Fibroblast of lung (primary cell): ENCODE results near the gene PDE10A. TPM values are rescaled to one million over a fixed set of nuclear protein-coding genes. Genes with fewer than 3 reads are reported as not detected.

ENCODE experiments used
- DNase-seq, 2 donors: peaks; one replicate each; pipeline versions ENCODE4 v3.0.0 to v3.0.0-alpha.2; 2010; ENCODE audit warnings: low read depth in 2 of 2
- H2AFZ ChIP-seq: 2 replicates; pipeline ENCODE4 v1.5.1; 2012; ENCODE audit warnings: low read length, control low read depth, inconsistent platforms
- H3K27ac ChIP-seq: 2 replicates; pipeline ENCODE4 v1.5.1; 2011; ENCODE audit warnings: low read length, control low read depth; ENCODE audit not compliant: insufficient read depth
- H3K27me3 ChIP-seq: 2 replicates; pipeline ENCODE4 v1.5.1; 2011; ENCODE audit warnings: mild to moderate bottlenecking, low read length; ENCODE audit not compliant: control insufficient read depth, insufficient read depth
- H3K36me3 ChIP-seq: 2 replicates; pipeline ENCODE4 v1.5.1; 2011; ENCODE audit warnings: low read length; ENCODE audit not compliant: control insufficient read depth, insufficient read depth
- H3K4me1 ChIP-seq: 2 replicates; pipeline ENCODE4 v1.5.1; 2011; ENCODE audit warnings: low read length; ENCODE audit not compliant: control insufficient read depth, insufficient read depth; ENCODE audit errors: extremely low read depth
- H3K4me2 ChIP-seq: 2 replicates; pipeline ENCODE4 v1.5.1; 2011; ENCODE audit warnings: low read length, control low read depth; ENCODE audit not compliant: insufficient read depth; ENCODE audit errors: extremely low read depth
- H3K4me3 ChIP-seq, 4 experiments: fragments of 200-600 bp in 1 of 4; sonication (generic) in 1 of 4; replicated peaks in 1 of 4; 2 replicates each; pipeline ENCODE4 v1.5.1; 2011 to 2016; ENCODE audit warnings: low read length in 4 of 4, low read depth in 3 of 4, mild to moderate bottlenecking in 3 of 4, control low read depth in 2 of 4, inconsistent platforms in 1 of 4, mixed read lengths in 1 of 4; ENCODE audit not compliant: insufficient read depth in 1 of 4; ENCODE audit errors: control extremely low read depth in 1 of 4
- H3K79me2 ChIP-seq: 2 replicates; pipeline ENCODE4 v1.5.1; 2012; ENCODE audit warnings: mild to moderate bottlenecking, low read length, inconsistent platforms; ENCODE audit not compliant: control insufficient read depth, insufficient read depth
- H3K9ac ChIP-seq: 2 replicates; pipeline ENCODE4 v1.5.1; 2011; ENCODE audit warnings: mild to moderate bottlenecking, low read length, control low read depth; ENCODE audit not compliant: insufficient read depth
- H3K9me3 ChIP-seq: 2 replicates; pipeline ENCODE4 v1.5.1; 2012; ENCODE audit warnings: low read depth, low read length; ENCODE audit not compliant: control insufficient read depth, insufficient read depth
- H4K20me1 ChIP-seq: 2 replicates; pipeline ENCODE4 v1.5.1; 2011; ENCODE audit warnings: low read length; ENCODE audit not compliant: control insufficient read depth, insufficient read depth; ENCODE audit errors: extremely low read depth
- EZH2 ChIP-seq: IDR thresholded peaks from 2 replicates; pipeline ENCODE4 v1.5.1; 2012; ENCODE audit warnings: low read length, control low read depth, mild to moderate bottlenecking; ENCODE audit errors: missing control alignments
- polyA plus RNA-seq, 2 donors: library from polyadenylated mRNA; depleted of rRNA in 1 of 2; stranded (reverse) in 1 of 2; unstranded in 1 of 2; fragments of >200 nt; gene quantifications; 2 replicates each; pipeline ENCODE4 v1.2.1, GENCODE V29; 2011 to 2012; ENCODE audit warnings: missing spikeins in 1 of 2
- total RNA-seq: library from RNA; depleted of rRNA; stranded (reverse); fragments of >200 nt; gene quantifications from 2 replicates; pipeline ENCODE4 v1.2.1, GENCODE V29; 2014
- TF ChIP-seq, protein P1 (sequence below), 2 donors: IDR thresholded peaks in 1 of 2; conservative IDR thresholded peaks in 1 of 2; 1 replicate in 1 of 2; 2 replicates in 1 of 2; pipeline ENCODE4 v1.5.1; 2011 to 2012; ENCODE audit warnings: low read length in 2 of 2, control low read depth in 1 of 2, inconsistent platforms in 1 of 2, low read depth in 1 of 2, mild to moderate bottlenecking in 1 of 2

Gene PDE10A
- total and polyA plus RNA-seq, 2 donors (not counting 1 experiment from before 2014, with no cell fraction given): under 0.01 to 0.19 TPM

DNA sequence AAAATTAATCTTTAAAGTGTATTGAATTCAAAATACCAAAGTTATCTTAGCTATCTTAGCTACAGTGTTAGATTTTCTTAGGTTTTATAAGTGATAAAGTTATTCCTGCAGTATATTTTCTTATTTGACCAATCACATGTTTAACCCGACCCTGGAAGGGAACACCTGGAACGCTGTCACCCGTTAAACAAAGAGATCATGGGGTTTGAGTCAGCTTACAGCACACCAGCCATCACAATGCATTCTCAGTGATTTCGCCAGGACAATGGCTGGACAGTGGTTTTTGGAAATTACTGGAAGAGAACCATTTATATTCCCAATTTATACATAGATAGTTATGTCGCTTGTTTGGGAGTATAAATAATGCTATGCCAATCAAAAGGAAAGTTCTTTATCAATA is 364.2 kb downstream of the PDE10A start:
- Histone ChIP-seq H3K4me1 (no peaks in the 10 kb centered on the region), H3K79me2 (no peaks in the 10 kb centered on the region), H3K4me2 (no peak overlapping the region), H2AFZ (no peak overlapping the region), H3K27me3 (no peaks in the 10 kb centered on the region), H4K20me1 (no peaks in the 10 kb centered on the region), H3K4me3 (no peak overlapping the region), H3K9me3 (no peaks in the 10 kb centered on the region), H3K27ac (no peak overlapping the region), H3K36me3 (no peaks in the 10 kb centered on the region), H3K9ac (no peak overlapping the region)
- TF ChIP-seq EZH2: no peak
- TF ChIP-seq, protein P1, sequence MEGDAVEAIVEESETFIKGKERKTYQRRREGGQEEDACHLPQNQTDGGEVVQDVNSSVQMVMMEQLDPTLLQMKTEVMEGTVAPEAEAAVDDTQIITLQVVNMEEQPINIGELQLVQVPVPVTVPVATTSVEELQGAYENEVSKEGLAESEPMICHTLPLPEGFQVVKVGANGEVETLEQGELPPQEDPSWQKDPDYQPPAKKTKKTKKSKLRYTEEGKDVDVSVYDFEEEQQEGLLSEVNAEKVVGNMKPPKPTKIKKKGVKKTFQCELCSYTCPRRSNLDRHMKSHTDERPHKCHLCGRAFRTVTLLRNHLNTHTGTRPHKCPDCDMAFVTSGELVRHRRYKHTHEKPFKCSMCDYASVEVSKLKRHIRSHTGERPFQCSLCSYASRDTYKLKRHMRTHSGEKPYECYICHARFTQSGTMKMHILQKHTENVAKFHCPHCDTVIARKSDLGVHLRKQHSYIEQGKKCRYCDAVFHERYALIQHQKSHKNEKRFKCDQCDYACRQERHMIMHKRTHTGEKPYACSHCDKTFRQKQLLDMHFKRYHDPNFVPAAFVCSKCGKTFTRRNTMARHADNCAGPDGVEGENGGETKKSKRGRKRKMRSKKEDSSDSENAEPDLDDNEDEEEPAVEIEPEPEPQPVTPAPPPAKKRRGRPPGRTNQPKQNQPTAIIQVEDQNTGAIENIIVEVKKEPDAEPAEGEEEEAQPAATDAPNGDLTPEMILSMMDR (conservative IDR thresholded peaks at IDR 0.05 in 1 of 2, IDR thresholded peaks at IDR 0.05 in 1 of 2; ENCODE audit: low read depth in 1 of 2, low read length in 2 of 2): no peak
- DNase-seq: no peak

DNA sequence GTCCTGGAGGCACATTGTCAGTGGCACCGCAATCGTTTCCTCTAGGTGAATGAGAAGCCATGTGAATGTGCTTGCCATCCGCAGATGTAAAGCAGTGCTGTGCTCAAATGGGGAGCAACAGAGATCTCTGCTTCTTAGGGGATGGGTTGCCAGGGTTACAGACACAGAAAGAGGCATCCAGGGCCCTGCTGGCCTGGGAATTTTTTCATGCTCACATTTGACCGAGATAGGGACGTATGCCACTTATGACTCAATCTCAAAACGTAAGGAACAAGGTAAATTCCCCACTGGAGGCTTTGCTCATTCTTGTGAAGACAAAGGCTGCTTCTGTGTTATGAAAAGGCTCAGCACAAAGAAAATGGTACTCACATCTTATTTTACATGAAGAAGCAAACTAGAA is 364.6 kb downstream of the PDE10A start:
- no peak overlapping the region for H2AFZ ChIP-seq
- no peak for DNase-seq
- H3K27me3 ChIP-seq: no peaks in the 10 kb centered on the region
- H3K4me1 ChIP-seq: no peaks in the 10 kb centered on the region
- H4K20me1 ChIP-seq: no peaks in the 10 kb centered on the region
- H3K9me3 ChIP-seq: no peaks in the 10 kb centered on the region
- H3K79me2 ChIP-seq: no peaks in the 10 kb centered on the region
- TF ChIP-seq EZH2: no peak
- TF ChIP-seq, protein P1 (conservative IDR thresholded peaks at IDR 0.05 in 1 of 2, IDR thresholded peaks at IDR 0.05 in 1 of 2; ENCODE audit: low read depth in 1 of 2, low read length in 2 of 2): no peak
- no peak overlapping the region for H3K4me3 ChIP-seq
- no peak overlapping the region for H3K9ac ChIP-seq
- H3K27ac ChIP-seq: no peak overlapping the region
- no peak overlapping the region for H3K4me2 ChIP-seq
- H3K36me3 ChIP-seq: no peaks in the 10 kb centered on the region

DNA sequence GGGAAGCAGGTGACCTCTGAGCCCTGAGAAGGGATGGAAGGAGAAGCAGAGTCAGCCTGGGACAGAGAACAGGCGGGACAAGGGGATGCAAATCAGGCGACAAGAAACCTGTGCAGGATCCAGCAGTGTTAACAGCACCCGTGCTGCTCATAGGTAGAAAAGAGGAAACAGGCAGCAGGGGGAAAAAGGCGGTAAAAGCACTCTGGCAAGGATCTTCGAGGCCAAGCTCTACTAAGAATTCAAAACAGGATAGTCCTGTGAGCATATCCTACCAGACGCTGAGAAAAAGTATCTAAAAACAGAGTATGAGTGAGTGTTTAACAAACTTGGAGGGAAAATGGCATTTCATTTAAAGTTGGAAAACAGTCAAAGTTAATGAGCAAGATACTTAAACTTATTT is 370.4 kb downstream of the PDE10A start:
- H3K27me3 ChIP-seq: no peaks in the 10 kb centered on the region
- TF ChIP-seq, protein P1 (conservative IDR thresholded peaks at IDR 0.05 in 1 of 2, IDR thresholded peaks at IDR 0.05 in 1 of 2; ENCODE audit: low read depth in 1 of 2, low read length in 2 of 2): no peak
- no peak for TF ChIP-seq EZH2
- H2AFZ ChIP-seq: no peak overlapping the region
- H3K9ac ChIP-seq: no peak overlapping the region
- H3K4me1 ChIP-seq: no peaks in the 10 kb centered on the region
- no peak overlapping the region for H3K27ac ChIP-seq
- no peaks in the 10 kb centered on the region for H3K79me2 ChIP-seq
- no peaks in the 10 kb centered on the region for H4K20me1 ChIP-seq
- no peak overlapping the region for H3K4me2 ChIP-seq
- no peaks in the 10 kb centered on the region for H3K9me3 ChIP-seq
- no peak for DNase-seq
- no peak overlapping the region for H3K4me3 ChIP-seq
- no peaks in the 10 kb centered on the region for H3K36me3 ChIP-seq
